ENCODE results near the gene ATCAY.
"Not testable (repeated sequence)": the region's sequence is repeated elsewhere in the genome, so short reads cannot be mapped to it uniquely, and the experiment has no call there.

Gene ATCAY

DNA sequence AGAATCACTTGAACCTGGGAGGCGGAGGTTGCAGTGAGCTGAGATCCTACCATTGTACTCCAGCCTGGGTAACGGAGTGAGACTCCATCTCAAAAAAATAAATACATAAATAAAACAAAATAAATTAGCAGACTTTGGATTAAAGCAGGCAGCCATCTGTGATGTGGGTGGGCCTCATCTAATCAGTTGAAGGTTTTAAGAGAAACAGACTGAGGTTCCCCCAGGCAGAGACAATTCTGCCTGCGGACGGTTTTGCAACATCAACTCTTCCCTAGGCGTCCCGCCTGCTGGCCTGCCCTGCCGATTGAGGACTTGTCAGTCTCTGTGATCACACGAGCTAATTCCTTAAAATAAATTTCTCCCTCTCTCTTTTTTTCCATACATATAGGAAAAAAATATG, 23.7 kb downstream of the ATCAY start:
- FAIRE-seq = no peak

DNA sequence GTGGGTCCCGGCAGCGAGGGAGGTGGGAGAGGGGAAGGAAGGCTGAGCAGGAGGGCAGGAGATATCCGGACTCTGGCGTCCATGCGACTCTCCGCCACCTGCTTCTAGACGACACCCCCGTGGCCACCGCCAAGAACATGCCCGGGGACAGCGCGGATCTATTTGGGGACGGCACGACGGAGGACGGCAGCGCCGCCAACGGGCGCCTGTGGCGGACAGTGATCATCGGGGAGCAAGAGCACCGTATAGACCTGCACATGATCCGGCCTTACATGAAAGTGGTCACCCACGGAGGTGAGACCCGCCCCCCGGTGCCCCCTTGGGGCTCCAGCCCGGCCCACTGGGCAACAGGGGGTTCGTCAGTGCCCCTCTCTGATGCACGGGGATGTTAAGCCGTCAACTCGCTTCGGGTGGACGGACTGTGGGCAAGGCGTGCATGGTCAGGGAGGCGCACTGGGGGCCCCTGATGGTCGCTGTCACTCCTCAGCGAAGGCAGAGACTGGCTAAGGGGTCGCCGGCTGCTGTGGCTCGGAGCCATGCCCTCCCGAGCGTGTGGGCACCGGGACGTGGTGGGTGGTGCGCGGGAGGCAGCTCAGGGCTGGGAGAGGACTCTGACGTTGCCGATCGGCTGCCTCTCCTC, 27.3 kb downstream of the ATCAY start:
- no peak for FAIRE-seq

DNA sequence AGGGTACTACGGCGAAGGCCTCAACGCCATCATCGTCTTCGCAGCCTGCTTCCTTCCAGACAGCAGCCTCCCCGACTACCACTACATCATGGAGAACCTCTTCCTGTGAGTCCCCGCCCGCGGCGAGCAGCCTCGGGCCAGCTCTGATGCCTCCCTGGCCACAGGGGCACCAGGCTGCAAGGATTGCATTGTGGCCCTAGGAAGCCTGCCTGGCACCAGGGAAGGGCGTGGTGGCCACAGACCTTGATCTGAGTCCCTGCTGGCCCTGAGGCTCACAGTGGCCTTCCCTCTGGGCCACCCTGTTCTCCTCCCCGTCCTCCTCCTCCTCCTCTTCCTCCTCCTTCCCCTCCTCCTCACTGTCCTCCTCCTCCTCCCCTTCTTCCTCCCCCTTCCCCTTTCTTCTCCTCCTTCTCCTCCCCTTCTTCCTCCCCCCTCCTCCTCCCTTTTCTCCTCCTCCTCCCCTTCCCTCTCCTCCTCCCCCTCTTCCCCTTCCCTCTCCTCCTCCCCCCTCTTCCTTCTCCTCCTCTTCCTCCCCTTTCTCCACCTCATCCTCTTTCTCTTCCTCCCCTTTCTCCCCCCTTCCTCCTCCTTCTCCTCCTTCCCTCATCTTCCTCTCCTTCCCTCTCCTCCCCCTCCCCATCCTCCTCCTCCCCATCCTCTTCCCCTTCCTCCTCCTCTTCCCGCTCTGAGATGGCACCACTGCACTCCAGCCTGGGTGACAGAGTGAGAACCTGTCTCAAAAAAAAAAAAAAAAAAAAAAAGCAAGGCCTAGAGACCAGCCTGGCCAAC, 28.0 kb downstream of the ATCAY start:
- FAIRE-seq = no peak

DNA sequence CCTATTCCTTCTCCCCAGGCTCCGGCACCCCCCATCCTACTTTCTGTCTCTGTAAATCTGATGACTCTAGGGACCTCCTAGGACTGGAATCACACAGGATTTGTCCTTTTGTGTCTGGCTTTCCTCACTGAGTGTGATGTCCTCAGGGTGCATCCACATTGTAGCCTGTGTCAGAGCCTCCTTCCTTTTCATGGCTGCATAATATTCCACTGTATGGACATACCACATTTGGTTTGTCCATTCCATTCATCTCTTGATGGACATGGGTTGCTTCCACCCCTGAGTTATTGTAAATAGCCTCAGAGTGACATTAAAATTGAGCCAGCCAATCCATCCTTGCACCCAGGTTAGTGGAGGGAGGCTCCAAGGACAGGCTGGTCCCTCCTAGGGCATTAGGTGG, 29.6 kb downstream of the ATCAY start:
- no peak for FAIRE-seq

- no peak for FAIRE-seq
Measured at GRCh38 chr19:3914199-3914598, 33.7 kb downstream of the ATCAY start.

DNA sequence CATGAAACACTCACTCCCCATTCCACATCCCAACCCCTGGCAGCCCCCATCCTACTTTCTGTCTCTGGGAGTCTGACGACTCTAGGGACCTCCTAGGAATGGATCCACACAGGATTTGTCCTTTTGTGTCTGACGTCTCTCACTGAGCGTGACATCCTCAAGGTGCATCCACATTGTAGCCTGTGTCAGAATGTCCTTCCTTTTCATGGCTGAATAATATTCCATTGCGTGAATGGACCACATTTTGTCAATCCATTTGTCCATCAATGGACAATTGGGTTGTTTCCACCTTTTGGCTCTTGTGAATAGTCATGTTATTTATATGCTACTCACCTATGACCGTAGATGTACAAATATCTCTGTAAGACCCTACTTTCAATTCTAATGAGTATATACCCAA, 35.5 kb downstream of the ATCAY start:
- FAIRE-seq = no peak

DNA sequence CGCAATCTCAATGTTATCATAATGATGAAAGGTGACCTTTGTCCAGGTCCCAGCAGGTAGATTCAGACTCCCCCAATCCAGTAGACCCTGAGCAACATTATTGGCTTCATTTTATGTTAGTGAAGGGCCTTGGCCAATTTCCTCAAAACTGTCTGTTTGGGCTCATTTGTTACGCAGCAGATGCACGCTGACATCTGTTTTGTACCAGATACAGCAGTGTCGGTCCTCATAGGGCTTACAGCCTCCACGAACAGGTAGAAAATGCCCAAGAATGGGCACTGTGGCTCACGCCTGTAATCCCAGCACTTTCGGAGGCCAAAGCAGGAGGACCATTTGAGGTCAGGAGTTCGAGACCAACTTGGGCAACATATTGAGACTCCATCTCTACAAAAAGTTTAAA, 39.3 kb downstream of the ATCAY start:
- FAIRE-seq = no peak

- FAIRE-seq = no peak
Measured at GRCh38 chr19:3923096-3923758, 42.7 kb downstream of the ATCAY start.

GRCh38 chr19:3923912-3924311, 43.4 kb downstream of the ATCAY start:
- no peak for FAIRE-seq

DNA sequence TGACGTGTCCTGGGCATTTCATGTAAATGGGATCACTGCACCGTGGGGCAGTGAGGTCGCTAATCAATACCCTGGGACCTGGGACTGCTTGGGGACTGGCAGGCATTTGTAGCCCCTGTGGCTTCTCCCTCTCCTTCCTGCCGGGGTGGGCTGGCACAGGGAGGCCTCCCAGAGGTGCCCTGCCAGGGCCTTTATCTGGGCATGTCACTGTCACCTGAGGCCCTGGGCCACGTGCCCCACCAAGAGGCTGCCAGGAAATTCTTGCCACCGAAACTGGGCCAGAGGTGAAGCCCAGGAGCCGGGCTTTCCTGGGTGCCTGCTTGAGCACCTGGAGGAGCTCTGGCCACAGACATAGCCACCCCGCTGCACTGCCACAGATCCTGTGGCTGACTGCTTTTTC, 50.6 kb downstream of the ATCAY start:
- no peak for FAIRE-seq

DNA sequence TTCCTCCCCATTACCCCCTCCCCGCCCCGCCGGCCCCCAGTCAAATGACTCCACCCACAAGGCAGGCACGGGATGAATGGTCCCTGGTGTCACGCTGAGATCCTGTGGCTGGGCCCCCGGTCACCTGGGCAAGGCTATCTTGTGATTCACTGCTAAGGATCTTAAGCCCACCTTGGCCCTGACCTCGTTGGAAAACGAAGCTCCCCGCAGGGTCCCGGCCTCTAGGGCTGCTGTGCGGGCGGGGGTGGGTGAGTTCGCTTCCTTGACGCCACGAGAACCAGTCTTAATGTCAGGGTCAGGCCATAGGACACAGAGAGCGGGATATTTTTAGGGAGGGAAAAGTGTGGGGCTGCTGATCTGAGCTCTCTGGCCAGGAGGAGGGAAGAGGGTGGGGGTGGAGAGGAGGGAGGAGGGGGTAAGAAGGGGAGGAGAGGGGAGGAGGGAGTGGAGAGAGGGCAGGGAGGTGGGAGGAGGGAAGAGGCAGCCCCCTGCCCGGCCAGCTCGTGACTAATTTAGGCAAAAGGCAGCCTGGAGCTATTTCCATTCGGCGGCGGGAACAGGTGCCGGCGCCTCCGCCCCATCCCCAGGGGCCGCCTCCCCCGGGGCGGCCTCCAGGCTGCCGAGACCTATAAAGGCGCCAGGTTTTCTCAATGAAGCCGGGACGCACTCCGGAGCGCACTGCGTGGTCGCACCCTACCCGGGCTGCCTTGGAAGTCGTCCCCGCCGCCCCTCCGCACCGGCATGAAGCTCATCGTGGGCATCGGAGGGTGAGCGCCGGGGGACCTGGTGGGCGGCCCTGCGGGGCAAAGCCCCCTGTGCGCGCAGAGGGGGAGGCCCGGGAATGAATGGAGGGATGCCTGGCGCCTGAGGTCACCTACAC, 52.7 kb downstream of the ATCAY start, which contains the start of gene NMRK2:
Gene NMRK2 (plus strand): TSS at position 139 of the 880 bp plus-strand sequence. CDS start 603 bp downstream, at position 742.
- no peak for FAIRE-seq

- no peak for FAIRE-seq
Measured at GRCh38 chr19:3936506-3937442, 56.3 kb downstream of the ATCAY start.

- FAIRE-seq = not testable (repeated sequence)
Measured at GRCh38 chr19:3938300-3938950, 57.9 kb downstream of the ATCAY start.

DNA sequence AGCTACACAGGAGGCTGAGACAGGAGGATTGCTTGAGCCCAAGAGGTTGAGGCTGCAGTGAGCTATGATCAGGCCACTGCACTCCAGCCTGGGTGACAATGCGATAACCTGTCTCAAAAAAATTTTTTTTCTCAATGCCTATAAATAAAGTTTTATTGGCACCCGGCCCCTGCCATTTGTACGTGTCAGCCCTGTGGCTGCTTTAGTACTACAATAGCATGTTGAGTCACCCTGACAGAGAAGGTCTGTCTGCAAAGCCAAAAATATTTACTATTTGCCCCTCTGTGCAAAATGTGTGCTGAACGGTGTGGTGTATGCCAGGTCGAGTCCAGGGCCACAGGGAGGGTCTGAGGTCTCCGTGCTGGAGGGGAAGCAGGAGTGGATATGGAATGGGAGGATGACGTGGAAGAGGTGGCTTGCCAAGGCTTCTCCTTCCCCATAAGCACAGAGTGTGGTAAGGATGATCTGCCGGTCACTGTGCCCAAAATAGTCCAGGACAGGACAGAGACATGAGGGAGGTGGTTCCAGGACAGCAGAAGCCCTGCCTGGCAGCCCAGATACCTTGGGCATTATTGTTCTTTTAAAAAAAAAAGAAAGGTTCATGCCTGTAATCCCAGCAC, 62.4 kb downstream of the ATCAY start:
- FAIRE-seq = no peak

GRCh38 chr19:3944018-3944721, 63.7 kb downstream of the ATCAY start:
- no peak for FAIRE-seq

GRCh38 chr19:3945838-3946237, 65.4 kb downstream of the ATCAY start:
- no peak for FAIRE-seq

GRCh38 chr19:3947316-3947933, 66.9 kb downstream of the ATCAY start:
- not testable (repeated sequence) for FAIRE-seq

- FAIRE-seq = no peak
Measured at GRCh38 chr19:3949294-3949693, 68.8 kb downstream of the ATCAY start.
